ENCODE measurements around the gene ARID5A. TPM values are rescaled to one million over a fixed set of nuclear protein-coding genes. Genes with fewer than 3 reads are reported as not detected.

The ARID5A gene
- total RNA-seq, 1 experiment from 2014 or later = 9.3 TPM

GRCh38 chr2:96591494-96591893 is 54.9 kb downstream of the ARID5A start:
- CTCF ChIA-PET = no interaction called here
- no peak for DNase-seq
- Mint-ChIP-seq H3K4me3 (ENCODE audit: low read depth, unreplicated experiment) (no peak overlapping the region), H3K9me3 (ENCODE audit: low read depth, unreplicated experiment) (no peaks in the 10 kb centered on the region), H3K27ac (ENCODE audit: unreplicated experiment) (no peak overlapping the region), H3K4me1 (ENCODE audit: low read depth, unreplicated experiment) (peaks cover 18% of the 10 kb centered on the region), H3K36me3 (ENCODE audit: insufficient read depth, unreplicated experiment) (peaks cover 18% of the 10 kb centered on the region), H3K27me3 (ENCODE audit: unreplicated experiment) (no peaks in the 10 kb centered on the region)
- intact Hi-C loops (cut with micrococcal nuclease; ENCODE audit: unreplicated experiment) = no loop called here
- no TSS peak for BruUV-seq (replicated peaks)
- TF ChIP-seq CTCF (IDR thresholded peaks at IDR 0.05; ENCODE audit: unreplicated experiment) = no peak

GRCh38 chr2:96594282-96594681 is 57.7 kb downstream of the ARID5A start:
- Mint-ChIP-seq H3K4me1 (ENCODE audit: low read depth, unreplicated experiment) (no peaks in the 10 kb centered on the region), H3K4me3 (ENCODE audit: low read depth, unreplicated experiment) (no peak overlapping the region), H3K9me3 (ENCODE audit: low read depth, unreplicated experiment) (no peaks in the 10 kb centered on the region), H3K36me3 (ENCODE audit: insufficient read depth, unreplicated experiment) (peaks cover 33% of the 10 kb centered on the region), H3K27me3 (ENCODE audit: unreplicated experiment) (no peaks in the 10 kb centered on the region), H3K27ac (ENCODE audit: unreplicated experiment) (no peak overlapping the region)
- CTCF ChIA-PET = no interaction called here
- no TSS peak for BruUV-seq (replicated peaks)
- no peak for TF ChIP-seq CTCF (IDR thresholded peaks at IDR 0.05; ENCODE audit: unreplicated experiment)
- DNase-seq = no peak
- intact Hi-C loops (cut with micrococcal nuclease; ENCODE audit: unreplicated experiment) = no loop called here

- CTCF ChIA-PET = no interaction called here
- no peak for DNase-seq
- BruUV-seq (replicated peaks) = no TSS peak
- Mint-ChIP-seq H3K9me3 (ENCODE audit: low read depth, unreplicated experiment) (no peaks in the 10 kb centered on the region), H3K36me3 (ENCODE audit: insufficient read depth, unreplicated experiment) (peaks cover 33% of the 10 kb centered on the region), H3K4me1 (ENCODE audit: low read depth, unreplicated experiment) (no peaks in the 10 kb centered on the region), H3K4me3 (ENCODE audit: low read depth, unreplicated experiment) (no peak overlapping the region), H3K27ac (ENCODE audit: unreplicated experiment) (no peak overlapping the region), H3K27me3 (ENCODE audit: unreplicated experiment) (no peaks in the 10 kb centered on the region)
- intact Hi-C loops (cut with micrococcal nuclease; ENCODE audit: unreplicated experiment) = no loop called here
- TF ChIP-seq CTCF (IDR thresholded peaks at IDR 0.05; ENCODE audit: unreplicated experiment) = no peak
Measured at GRCh38 chr2:96594691-96595152, 58.2 kb downstream of the ARID5A start.

GRCh38 chr2:96596596-96596995 is 60.0 kb downstream of the ARID5A start:
- Mint-ChIP-seq H3K36me3 (ENCODE audit: insufficient read depth, unreplicated experiment) (peaks cover 41% of the 10 kb centered on the region), H3K9me3 (ENCODE audit: low read depth, unreplicated experiment) (no peaks in the 10 kb centered on the region), H3K4me1 (ENCODE audit: low read depth, unreplicated experiment) (peaks cover under 1% of the 10 kb centered on the region), H3K4me3 (ENCODE audit: low read depth, unreplicated experiment) (no peak overlapping the region), H3K27me3 (ENCODE audit: unreplicated experiment) (no peaks in the 10 kb centered on the region), H3K27ac (ENCODE audit: unreplicated experiment) (no peak overlapping the region)
- DNase-seq = no peak
- CTCF ChIA-PET = no interaction called here
- intact Hi-C loops (cut with micrococcal nuclease; ENCODE audit: unreplicated experiment) = no loop called here
- TF ChIP-seq CTCF (IDR thresholded peaks at IDR 0.05; ENCODE audit: unreplicated experiment) = no peak
- BruUV-seq (replicated peaks) = no TSS peak

Data from Calu3 (cell line).